HepG2 (cell line): ENCODE data around the gene TMCC2. TPM values are rescaled to one million over a fixed set of nuclear protein-coding genes. Genes with fewer than 3 reads are reported as not detected.

Experiments
- DR1 ChIP-seq: sonication (generic); formaldehyde crosslinking; IDR thresholded peaks from 2 replicates; pipeline ENCODE4 v1.8.0; 2021; ENCODE audit warnings: mild to moderate bottlenecking, missing genetic modification reagents, inconsistent platforms
- GTF2F1 ChIP-seq: fragments of 150-350 bp; IDR thresholded peaks from 2 replicates; pipeline ENCODE4 v1.6.1; 2014; ENCODE audit warnings: low read length
- ISL2 ChIP-seq: sonication (generic); formaldehyde crosslinking; IDR thresholded peaks from 2 replicates; pipeline ENCODE4 v1.5.0; 2020; ENCODE audit warnings: missing genetic modification reagents
- MYC ChIP-seq: sonication (generic); formaldehyde crosslinking; IDR thresholded peaks from 2 replicates; pipeline ENCODE4 v1.9.0; 2021; ENCODE audit warnings: missing genetic modification reagents, borderline replicate concordance
- POGZ ChIP-seq: sonication (generic); formaldehyde crosslinking; IDR thresholded peaks from 2 replicates; pipeline ENCODE4 v1.4.0; 2020; ENCODE audit warnings: mild to moderate bottlenecking, missing genetic modification reagents
- RFXANK ChIP-seq: IDR thresholded peaks from 2 replicates; pipeline ENCODE4 v1.6.1; 2016
- RXRB ChIP-seq: IDR thresholded peaks from 2 replicates; pipeline ENCODE4 v1.6.1; 2016; ENCODE audit warnings: borderline replicate concordance, missing genetic modification reagents, missing compliant biosample characterization
- SMARCE1 ChIP-seq: fragments of 450-650 bp; IDR thresholded peaks from 2 replicates; pipeline ENCODE4 v1.6.1; 2017; ENCODE audit warnings: borderline replicate concordance
- SUZ12 ChIP-seq: fragments of 150-350 bp; IDR thresholded peaks from 2 replicates; pipeline ENCODE4 v1.6.1; 2014; ENCODE audit warnings: low read depth, low read length
- TAF1 ChIP-seq: sonication (generic); formaldehyde crosslinking; IDR thresholded peaks from 2 replicates; pipeline ENCODE4 v1.4.0; 2020; ENCODE audit warnings: missing genetic modification reagents
- TEAD2 ChIP-seq: sonication (generic); formaldehyde crosslinking; IDR thresholded peaks from 2 replicates; pipeline ENCODE4 v1.9.0; 2021; ENCODE audit warnings: missing genetic modification reagents
- ZBTB1 ChIP-seq: sonication (generic); formaldehyde crosslinking; IDR thresholded peaks from 2 replicates; pipeline ENCODE4 v1.4.0; 2020; ENCODE audit warnings: missing genetic modification reagents, borderline replicate concordance
- ZNF253 ChIP-seq: sonication (generic); formaldehyde crosslinking; IDR thresholded peaks from 2 replicates; pipeline ENCODE4 v1.8.0; 2022; ENCODE audit warnings: mild to moderate bottlenecking, missing genetic modification reagents, borderline replicate concordance
- ZNF460 ChIP-seq: sonication (generic); formaldehyde crosslinking; IDR thresholded peaks from 2 replicates; pipeline ENCODE4 v1.5.1; 2020; ENCODE audit warnings: missing genetic modification reagents, mild to moderate bottlenecking, borderline replicate concordance
- ZNF543 ChIP-seq: sonication (generic); formaldehyde crosslinking; IDR thresholded peaks from 2 replicates; pipeline ENCODE4 v1.4.0; 2020; ENCODE audit warnings: mild to moderate bottlenecking, missing genetic modification reagents
- ZNF790 ChIP-seq: sonication (generic); formaldehyde crosslinking; IDR thresholded peaks from 2 replicates; pipeline ENCODE4 v1.8.0; 2022; ENCODE audit warnings: missing genetic modification reagents, mild to moderate bottlenecking, borderline replicate concordance
- polyA plus RNA-seq, 8 experiments: library from polyadenylated mRNA; depleted of rRNA in 3 of 8; stranded (reverse) in 7 of 8; unstranded in 1 of 8; fragments of >200 nt; fragmentation: Illumina TruSeq in 4 of 8; extraction: Trizol in 4 of 8; gene quantifications; 2 replicates each; pipeline versions ENCODE4 v1.2.1 to v1.2.3, GENCODE V29; 2011 to 2016; ENCODE audit warnings: low read depth in 4 of 8, missing spikeins in 1 of 8, mixed read lengths in 1 of 8; ENCODE audit not compliant: insufficient read depth in 1 of 8
- total RNA-seq, 5 experiments: library from RNA; depleted of rRNA; stranded (reverse); fragments of >200 nt; fragmentation: Illumina TruSeq; extraction: Trizol; gene quantifications; 2 replicates each; pipeline ENCODE4 v1.2.3, GENCODE V29; 2016; ENCODE audit warnings: low read depth in 1 of 5
- TF ChIP-seq, protein P1 (sequence below), 2 experiments: sonication (generic) in 1 of 2; formaldehyde crosslinking in 1 of 2; IDR thresholded peaks; 2 replicates each; pipeline versions ENCODE4 v1.5.1 to v1.6.1; 2011 to 2020; ENCODE audit warnings: borderline replicate concordance in 1 of 2, low read depth in 1 of 2, low read length in 1 of 2, mild to moderate bottlenecking in 1 of 2, missing genetic modification reagents in 1 of 2, moderate library complexity in 1 of 2
- TF ChIP-seq, protein P2 (sequence below): sonication (generic); formaldehyde crosslinking; IDR thresholded peaks from 2 replicates; pipeline ENCODE4 v1.4.0; 2020; ENCODE audit warnings: missing genetic modification reagents
- TF ChIP-seq, protein P3 (sequence below): IDR thresholded peaks from 2 replicates; pipeline ENCODE4 v1.6.1; 2016; ENCODE audit warnings: low read depth, control low read depth
- TF ChIP-seq, protein P4 (sequence below): sonication (generic); formaldehyde crosslinking; IDR thresholded peaks from 2 replicates; pipeline ENCODE4 v1.5.1; 2020; ENCODE audit warnings: mild to moderate bottlenecking, missing genetic modification reagents, moderate library complexity

Gene TMCC2
- total and polyA plus RNA-seq, 2 of the 13 experiments (the other 11 are each of a cell fraction or from before 2014, with no cell fraction given), result 0.12 to 0.24 TPM

DNA sequence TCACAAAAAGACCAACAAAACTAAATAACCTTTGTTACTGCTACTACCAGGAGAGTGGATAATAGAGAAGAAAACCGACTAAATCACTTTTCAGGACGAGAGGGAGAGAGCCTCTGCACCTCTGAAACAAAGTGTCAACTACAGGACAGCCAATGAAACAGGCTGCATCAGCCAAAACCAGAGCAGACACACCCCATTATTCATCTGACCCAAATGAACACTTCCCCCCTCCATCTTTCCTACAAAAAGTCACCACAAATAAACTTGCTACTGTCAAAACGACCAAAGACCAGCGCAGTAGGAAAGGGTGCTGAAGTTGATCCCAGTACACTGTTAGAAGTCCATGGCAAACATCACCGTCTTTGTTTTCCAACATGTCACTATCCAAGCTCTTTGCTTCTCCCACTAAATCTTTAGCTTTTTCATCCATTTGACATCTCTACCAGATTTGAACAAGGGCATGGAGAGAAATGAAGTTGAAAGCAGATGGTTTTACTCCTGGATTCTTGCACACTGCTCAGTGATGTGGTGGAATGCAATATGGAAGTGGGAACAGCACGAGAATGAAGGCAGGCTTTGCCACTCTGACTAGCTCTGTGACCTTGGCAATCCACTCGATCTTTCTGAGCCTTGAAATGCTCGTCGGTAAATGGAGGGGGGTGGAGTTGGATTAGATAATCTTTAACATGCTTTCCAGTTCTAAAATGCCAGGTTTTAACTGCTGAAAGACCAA lies 36.7 kb upstream of the TMCC2 start (continued):
- TF ChIP-seq, protein P1, sequence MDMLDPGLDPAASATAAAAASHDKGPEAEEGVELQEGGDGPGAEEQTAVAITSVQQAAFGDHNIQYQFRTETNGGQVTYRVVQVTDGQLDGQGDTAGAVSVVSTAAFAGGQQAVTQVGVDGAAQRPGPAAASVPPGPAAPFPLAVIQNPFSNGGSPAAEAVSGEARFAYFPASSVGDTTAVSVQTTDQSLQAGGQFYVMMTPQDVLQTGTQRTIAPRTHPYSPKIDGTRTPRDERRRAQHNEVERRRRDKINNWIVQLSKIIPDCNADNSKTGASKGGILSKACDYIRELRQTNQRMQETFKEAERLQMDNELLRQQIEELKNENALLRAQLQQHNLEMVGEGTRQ (IDR thresholded peaks at IDR 0.05; ENCODE audit: low read depth, low read length), result no peak
- TF ChIP-seq, protein P1 (CRISPR knock-in tag; IDR thresholded peaks at IDR 0.05; ENCODE audit: borderline replicate concordance), result no peak
- TF ChIP-seq TEAD2 (CRISPR knock-in tag), result no peak
- no peak for TF ChIP-seq TAF1 (CRISPR knock-in tag)
- TF ChIP-seq, protein P2, sequence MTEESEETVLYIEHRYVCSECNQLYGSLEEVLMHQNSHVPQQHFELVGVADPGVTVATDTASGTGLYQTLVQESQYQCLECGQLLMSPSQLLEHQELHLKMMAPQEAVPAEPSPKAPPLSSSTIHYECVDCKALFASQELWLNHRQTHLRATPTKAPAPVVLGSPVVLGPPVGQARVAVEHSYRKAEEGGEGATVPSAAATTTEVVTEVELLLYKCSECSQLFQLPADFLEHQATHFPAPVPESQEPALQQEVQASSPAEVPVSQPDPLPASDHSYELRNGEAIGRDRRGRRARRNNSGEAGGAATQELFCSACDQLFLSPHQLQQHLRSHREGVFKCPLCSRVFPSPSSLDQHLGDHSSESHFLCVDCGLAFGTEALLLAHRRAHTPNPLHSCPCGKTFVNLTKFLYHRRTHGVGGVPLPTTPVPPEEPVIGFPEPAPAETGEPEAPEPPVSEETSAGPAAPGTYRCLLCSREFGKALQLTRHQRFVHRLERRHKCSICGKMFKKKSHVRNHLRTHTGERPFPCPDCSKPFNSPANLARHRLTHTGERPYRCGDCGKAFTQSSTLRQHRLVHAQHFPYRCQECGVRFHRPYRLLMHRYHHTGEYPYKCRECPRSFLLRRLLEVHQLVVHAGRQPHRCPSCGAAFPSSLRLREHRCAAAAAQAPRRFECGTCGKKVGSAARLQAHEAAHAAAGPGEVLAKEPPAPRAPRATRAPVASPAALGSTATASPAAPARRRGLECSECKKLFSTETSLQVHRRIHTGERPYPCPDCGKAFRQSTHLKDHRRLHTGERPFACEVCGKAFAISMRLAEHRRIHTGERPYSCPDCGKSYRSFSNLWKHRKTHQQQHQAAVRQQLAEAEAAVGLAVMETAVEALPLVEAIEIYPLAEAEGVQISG (CRISPR knock-in tag), result no peak
- peak; percentile 29; the same call in 1 of the 2 replicates for TF ChIP-seq ISL2
- TF ChIP-seq GTF2F1, result no peak
- no peak for TF ChIP-seq ZNF543 (CRISPR knock-in tag)
- peak; percentile 68 for TF ChIP-seq POGZ
- peak; percentile 32; the same call in 1 of the 2 replicates for TF ChIP-seq RXRB
- TF ChIP-seq ZBTB1 (CRISPR knock-in tag), result no peak
- no peak for TF ChIP-seq SUZ12
- 0 out of 2 replicates have a peak, but pooled peaks have one; percentile 30 for TF ChIP-seq RFXANK (CRISPR knock-in tag)
- no peak for TF ChIP-seq DR1 (CRISPR knock-in tag)
- no peak for TF ChIP-seq ZNF460 (CRISPR knock-in tag)
- TF ChIP-seq, protein P3, sequence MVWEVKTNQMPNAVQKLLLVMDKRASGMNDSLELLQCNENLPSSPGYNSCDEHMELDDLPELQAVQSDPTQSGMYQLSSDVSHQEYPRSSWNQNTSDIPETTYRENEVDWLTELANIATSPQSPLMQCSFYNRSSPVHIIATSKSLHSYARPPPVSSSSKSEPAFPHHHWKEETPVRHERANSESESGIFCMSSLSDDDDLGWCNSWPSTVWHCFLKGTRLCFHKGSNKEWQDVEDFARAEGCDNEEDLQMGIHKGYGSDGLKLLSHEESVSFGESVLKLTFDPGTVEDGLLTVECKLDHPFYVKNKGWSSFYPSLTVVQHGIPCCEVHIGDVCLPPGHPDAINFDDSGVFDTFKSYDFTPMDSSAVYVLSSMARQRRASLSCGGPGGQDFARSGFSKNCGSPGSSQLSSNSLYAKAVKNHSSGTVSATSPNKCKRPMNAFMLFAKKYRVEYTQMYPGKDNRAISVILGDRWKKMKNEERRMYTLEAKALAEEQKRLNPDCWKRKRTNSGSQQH (CRISPR knock-in tag), result no peak
- TF ChIP-seq ZNF790 (CRISPR knock-in tag), result no peak
- TF ChIP-seq ZNF253 (CRISPR knock-in tag), result no peak
- no peak for TF ChIP-seq SMARCE1
- no peak for TF ChIP-seq MYC (CRISPR knock-in tag)
- TF ChIP-seq, protein P4, sequence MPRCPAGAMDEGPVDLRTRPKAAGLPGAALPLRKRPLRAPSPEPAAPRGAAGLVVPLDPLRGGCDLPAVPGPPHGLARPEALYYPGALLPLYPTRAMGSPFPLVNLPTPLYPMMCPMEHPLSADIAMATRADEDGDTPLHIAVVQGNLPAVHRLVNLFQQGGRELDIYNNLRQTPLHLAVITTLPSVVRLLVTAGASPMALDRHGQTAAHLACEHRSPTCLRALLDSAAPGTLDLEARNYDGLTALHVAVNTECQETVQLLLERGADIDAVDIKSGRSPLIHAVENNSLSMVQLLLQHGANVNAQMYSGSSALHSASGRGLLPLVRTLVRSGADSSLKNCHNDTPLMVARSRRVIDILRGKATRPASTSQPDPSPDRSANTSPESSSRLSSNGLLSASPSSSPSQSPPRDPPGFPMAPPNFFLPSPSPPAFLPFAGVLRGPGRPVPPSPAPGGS (CRISPR knock-in tag), result no peak
